Neuron (in vitro differentiated cells): ENCODE results near the gene SHMT2.

ENCODE experiments used
- H2AFZ ChIP-seq: one replicate; pipeline ENCODE4 v1.6.1; 2013; ENCODE audit warnings: low read depth, mild to moderate bottlenecking, inconsistent platforms, low read length, moderate library complexity
- H3K27me3 ChIP-seq: one replicate; pipeline ENCODE4 v1.6.1; 2013; ENCODE audit warnings: low read length; ENCODE audit not compliant: insufficient read depth
- H3K36me3 ChIP-seq: one replicate; pipeline ENCODE4 v1.6.1; 2013; ENCODE audit warnings: low read length; ENCODE audit not compliant: insufficient read depth
- H3K4me1 ChIP-seq: one replicate; pipeline ENCODE4 v1.6.1; 2013; ENCODE audit warnings: low read length; ENCODE audit not compliant: insufficient read depth
- H3K4me3 ChIP-seq: 2 replicates; pipeline ENCODE4 v1.5.1; 2013; ENCODE audit warnings: mild to moderate bottlenecking, low read length, moderate library complexity
- H3K9me3 ChIP-seq: one replicate; pipeline ENCODE4 v1.6.1; 2013; ENCODE audit warnings: low read length

SHMT2 gene

GRCh38 chr12:57250541-57250940 is 21.0 kb downstream of the SHMT2 start:
- Histone ChIP-seq H3K9me3 (no peaks in the 10 kb centered on the region), H3K4me1 (no peaks in the 10 kb centered on the region), H3K27me3 (no peaks in the 10 kb centered on the region), H2AFZ (no peak overlapping the region), H3K36me3 (peaks cover 14% of the 10 kb centered on the region), H3K4me3 (no peak overlapping the region)

DNA sequence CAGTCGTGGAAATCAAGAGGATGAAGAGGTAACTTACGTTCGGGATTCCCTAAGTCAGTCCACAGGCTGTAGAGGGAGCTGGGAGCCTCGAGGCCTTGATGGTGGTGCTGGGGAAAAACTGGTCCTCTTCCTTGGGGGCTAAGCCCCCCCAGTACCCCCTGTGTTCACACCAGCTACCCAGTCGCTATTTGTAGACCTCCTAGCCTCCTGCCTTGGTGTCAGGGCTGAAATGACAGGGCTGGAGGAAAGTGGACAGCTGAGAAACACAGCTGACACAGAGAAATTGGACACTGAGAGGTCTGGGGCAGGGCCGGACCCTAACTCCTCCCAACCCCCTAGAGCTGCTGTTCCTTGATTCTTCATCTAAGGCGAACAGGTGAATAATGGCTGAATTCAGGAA is 21.4 kb downstream of the SHMT2 start, which contains the start of gene STAC3:
Gene STAC3, minus strand, starts transcription at position 232 of the 400 bp plus-strand sequence. CDS start 1,551 bp downstream, outside the sequence.
- Histone ChIP-seq H3K4me3 (no peak within 1 kb of the TSS), H3K9me3 (no peaks in the 10 kb centered on the region), H2AFZ (no peak within 1 kb of the TSS), H3K36me3 (peaks cover 18% of the 10 kb centered on the region), H3K27me3 (no peaks in the 10 kb centered on the region), H3K4me1 (no peaks in the 10 kb centered on the region)

GRCh38 chr12:57254506-57255280 is 25.2 kb downstream of the SHMT2 start:
- Histone ChIP-seq H3K27me3 (no peaks in the 10 kb centered on the region), H2AFZ (no peak overlapping the region), H3K4me1 (no peaks in the 10 kb centered on the region), H3K36me3 (peaks cover 47% of the 10 kb centered on the region), H3K4me3 (no peak overlapping the region), H3K9me3 (no peaks in the 10 kb centered on the region)

DNA sequence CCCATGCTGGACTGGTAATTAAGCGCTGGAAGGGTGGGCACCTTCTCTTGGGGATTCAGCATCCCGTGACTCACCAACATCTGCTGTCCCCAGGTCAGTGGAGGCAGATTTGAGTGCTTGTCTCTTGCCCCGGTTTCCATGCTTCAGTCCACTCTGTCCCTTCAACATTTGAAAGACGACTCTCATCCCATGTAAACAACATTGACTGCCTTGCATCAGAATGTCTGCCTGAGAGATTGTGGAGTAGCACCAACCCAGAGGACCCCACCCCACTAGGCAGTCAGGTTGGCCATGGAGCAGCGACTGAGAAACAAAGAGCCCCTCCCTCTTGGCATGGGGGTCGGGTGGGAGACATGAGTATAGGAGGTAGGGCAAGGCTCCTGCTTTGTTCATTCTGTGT is 26.4 kb downstream of the SHMT2 start:
- peaks cover 52% of the 10 kb centered on the region for H3K36me3 ChIP-seq

DNA sequence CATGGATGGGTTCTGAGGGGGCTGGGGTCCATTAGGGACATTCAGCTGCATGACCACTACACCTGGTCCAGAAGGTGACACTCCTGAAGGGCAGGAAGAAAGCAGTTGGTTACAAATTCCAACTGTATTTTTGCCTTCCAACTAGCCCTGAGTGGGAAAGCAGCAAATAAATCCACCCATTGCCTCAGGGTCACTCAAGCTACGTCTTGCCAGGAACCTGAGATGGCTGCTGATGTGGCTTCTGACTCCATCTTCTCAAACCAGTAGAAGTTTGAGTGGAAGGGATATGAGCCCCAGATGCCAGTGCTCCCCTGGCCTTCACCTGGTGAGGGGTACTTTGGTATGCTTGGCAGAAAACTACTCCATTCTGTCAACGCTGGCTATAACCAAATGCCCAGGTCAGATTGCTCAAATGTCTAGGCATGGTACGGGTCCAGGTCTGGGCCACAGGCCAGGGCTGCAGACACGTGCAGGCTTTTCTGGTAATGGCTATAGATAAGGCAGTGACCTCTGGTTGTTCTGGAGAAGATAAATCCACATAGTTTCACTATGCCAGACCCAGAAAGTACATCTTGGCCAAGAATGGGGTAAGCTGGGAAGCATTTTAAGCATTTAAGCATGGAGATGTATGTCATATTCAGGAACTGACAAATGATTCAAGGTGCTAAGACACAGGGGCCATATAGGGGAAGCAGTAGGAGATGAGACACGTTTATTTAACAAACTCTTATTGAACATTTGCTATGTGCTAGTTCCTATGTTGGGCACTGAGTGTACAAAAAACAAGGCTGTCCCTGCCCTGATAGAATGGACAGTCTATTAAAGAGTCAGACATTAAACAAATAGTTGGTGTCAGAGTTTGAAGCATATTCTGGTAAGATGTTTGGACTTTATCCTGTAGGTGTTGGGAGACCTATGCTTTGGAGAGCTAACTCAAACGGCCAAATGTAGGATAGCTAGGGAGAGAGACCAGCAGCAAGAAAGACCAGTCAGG is 29.8 kb downstream of the SHMT2 start:
- Histone ChIP-seq H3K9me3 (no peaks in the 10 kb centered on the region), H3K4me1 (peaks cover 15% of the 10 kb centered on the region), H3K27me3 (no peaks in the 10 kb centered on the region), H3K4me3 (no peak overlapping the region), H3K36me3 (peaks cover 51% of the 10 kb centered on the region), H2AFZ (no peak overlapping the region)

More for the DNA sequence above, 26.4 kb downstream of the SHMT2 start:
- Histone ChIP-seq H2AFZ (no peak overlapping the region), H3K27me3 (no peaks in the 10 kb centered on the region), H3K4me3 (no peak overlapping the region), H3K4me1 (peaks cover 2% of the 10 kb centered on the region), H3K9me3 (no peaks in the 10 kb centered on the region)

DNA sequence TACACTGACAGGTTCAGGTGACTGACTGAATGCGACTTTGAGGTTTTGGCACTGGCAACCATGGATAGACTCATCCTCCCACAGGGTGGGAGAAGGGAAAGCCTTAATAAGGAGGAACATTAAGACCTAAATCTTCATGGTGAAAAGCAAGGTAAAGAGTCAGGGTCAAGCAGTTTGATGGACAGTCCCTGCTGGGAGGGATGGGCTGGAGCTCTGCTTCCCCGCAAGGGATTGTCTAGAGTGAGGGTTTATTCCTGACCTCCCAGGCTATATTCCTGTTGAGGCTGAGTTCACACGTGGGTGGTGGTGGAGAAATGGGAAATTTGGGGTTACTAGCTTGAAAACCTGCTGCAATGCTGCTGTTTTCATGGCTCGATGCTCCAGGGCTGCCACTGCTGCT is 30.9 kb downstream of the SHMT2 start:
- H3K36me3 ChIP-seq = peaks cover 43% of the 10 kb centered on the region
- H3K4me3 ChIP-seq = no peak overlapping the region
- H3K9me3 ChIP-seq = no peaks in the 10 kb centered on the region
- no peak overlapping the region for H2AFZ ChIP-seq
- H3K27me3 ChIP-seq = no peaks in the 10 kb centered on the region
- H3K4me1 ChIP-seq = peaks cover 15% of the 10 kb centered on the region

- Histone ChIP-seq H3K9me3 (no peaks in the 10 kb centered on the region), H3K36me3 (peaks cover 37% of the 10 kb centered on the region), H3K27me3 (no peaks in the 10 kb centered on the region), H3K4me3 (no peak overlapping the region), H2AFZ (no peak overlapping the region), H3K4me1 (peaks cover 15% of the 10 kb centered on the region)
Observed at GRCh38 chr12:57261428-57261865, 31.9 kb downstream of the SHMT2 start.

GRCh38 chr12:57262126-57262822 is 32.8 kb downstream of the SHMT2 start:
- H3K4me1 ChIP-seq = peaks cover 15% of the 10 kb centered on the region
- H3K36me3 ChIP-seq = peaks cover 37% of the 10 kb centered on the region
- no peak overlapping the region for H2AFZ ChIP-seq
- no peak overlapping the region for H3K4me3 ChIP-seq
- H3K9me3 ChIP-seq = no peaks in the 10 kb centered on the region
- H3K27me3 ChIP-seq = no peaks in the 10 kb centered on the region

DNA sequence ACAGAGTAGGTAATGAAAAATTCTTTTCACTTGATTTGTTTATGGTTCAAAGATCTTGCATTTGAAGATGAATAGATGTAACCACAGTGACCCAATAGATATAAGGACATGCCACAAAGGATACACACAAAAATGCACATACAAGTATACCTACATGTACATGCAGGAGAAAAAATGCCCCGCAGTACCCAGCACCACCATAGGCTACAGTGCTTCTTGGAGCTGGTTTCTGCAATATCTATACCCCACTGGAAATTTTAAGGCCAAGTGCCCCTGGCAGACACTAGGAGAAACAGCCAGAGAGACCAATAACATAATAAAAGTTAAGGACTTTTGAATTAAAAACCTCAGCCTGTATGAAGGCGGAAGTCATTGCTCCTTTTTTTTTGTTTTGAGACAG is 33.6 kb downstream of the SHMT2 start:
- Histone ChIP-seq H3K9me3 (no peaks in the 10 kb centered on the region), H3K4me1 (peaks cover 15% of the 10 kb centered on the region), H3K4me3 (no peak overlapping the region), H2AFZ (no peak overlapping the region), H3K36me3 (peaks cover 38% of the 10 kb centered on the region), H3K27me3 (no peaks in the 10 kb centered on the region)

DNA sequence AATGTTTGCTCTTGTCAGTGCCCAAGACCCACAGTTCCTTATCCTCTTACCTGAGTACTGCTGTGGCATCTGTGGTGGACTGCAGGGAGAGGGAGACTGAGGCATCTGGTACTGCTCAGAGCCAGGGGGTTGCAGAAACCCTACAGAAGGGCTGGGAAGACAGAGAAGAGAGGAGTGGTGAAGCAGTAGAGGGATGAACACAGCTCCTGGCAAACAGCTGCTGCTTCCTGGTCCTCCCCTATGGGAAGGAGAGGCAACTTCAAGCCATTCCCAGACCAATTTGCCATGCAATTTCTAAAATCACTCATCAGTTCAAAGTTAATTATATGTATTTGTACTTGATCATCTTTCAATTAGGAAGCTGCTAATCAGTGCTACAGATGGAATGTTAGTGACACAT is 37.2 kb downstream of the SHMT2 start:
- Histone ChIP-seq H3K9me3 (no peaks in the 10 kb centered on the region), H3K4me1 (peaks cover 7% of the 10 kb centered on the region), H2AFZ (no peak overlapping the region), H3K4me3 (no peak overlapping the region), H3K27me3 (no peaks in the 10 kb centered on the region), H3K36me3 (peaks cover 47% of the 10 kb centered on the region)

DNA sequence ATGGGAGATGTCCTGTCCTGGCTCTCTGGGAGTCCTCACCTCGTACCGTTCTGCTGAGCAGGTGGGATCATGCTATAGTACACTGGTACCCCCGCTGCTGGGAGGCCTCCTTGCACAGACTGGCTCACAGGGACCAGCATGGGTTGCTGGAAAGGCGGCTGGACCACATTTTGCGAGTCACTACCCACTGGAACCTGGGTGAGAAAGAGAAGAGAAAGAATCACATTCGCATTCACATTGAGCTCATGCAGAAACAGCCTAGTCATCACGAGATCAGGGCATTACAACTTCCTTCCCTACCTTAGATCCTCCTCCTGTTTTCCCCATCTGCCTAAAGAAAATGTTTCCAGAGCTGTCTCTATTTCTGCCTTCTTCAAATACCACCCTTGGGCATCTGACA is 38.8 kb downstream of the SHMT2 start:
- Histone ChIP-seq H2AFZ (no peak overlapping the region), H3K9me3 (no peaks in the 10 kb centered on the region), H3K27me3 (no peaks in the 10 kb centered on the region), H3K4me1 (no peaks in the 10 kb centered on the region), H3K4me3 (no peak overlapping the region), H3K36me3 (peaks cover 51% of the 10 kb centered on the region)

DNA sequence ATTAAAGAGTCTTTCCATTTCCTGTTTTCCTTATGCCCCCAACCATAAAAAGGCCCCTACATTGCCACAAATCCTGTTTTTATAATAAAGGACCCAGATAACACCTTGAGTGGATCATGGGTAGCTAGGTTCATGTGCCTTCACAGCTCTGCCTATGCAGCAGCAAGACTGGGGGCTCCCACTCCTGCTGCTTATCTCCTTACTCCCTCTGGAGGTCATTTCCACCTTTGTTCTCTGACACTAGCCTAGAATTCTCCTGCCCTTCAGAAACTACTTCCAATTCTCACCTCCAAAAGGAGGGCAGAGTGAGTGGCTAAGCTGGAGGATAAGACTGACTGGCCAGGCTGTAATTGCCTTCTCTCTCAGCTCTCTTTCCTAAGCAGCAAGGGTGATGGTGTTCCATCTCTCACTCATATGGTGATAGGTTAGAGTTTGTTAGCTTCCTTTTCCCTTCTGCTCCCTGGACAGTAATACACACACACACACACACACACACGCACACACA is 41.5 kb downstream of the SHMT2 start:
- no peaks in the 10 kb centered on the region for H3K4me1 ChIP-seq
- H3K9me3 ChIP-seq = no peaks in the 10 kb centered on the region
- peaks cover 53% of the 10 kb centered on the region for H3K36me3 ChIP-seq
- H3K4me3 ChIP-seq = no peak overlapping the region
- H2AFZ ChIP-seq = no peak overlapping the region
- H3K27me3 ChIP-seq = no peaks in the 10 kb centered on the region
